Measurements from ENCODE around the gene GNPTAB. TPM values are rescaled to one million over a fixed set of nuclear protein-coding genes. Genes with fewer than 3 reads are reported as not detected.
A peak's percentile ranks its signal among the peaks of the same experiment; 100 is the strongest.

Gene GNPTAB
- total and polyA plus RNA-seq, 2 of the 13 experiments (the other 11 are each of a cell fraction or from before 2014, with no cell fraction given): 13.6 to 19.4 TPM

- no peak for TF ChIP-seq ZNF713 (CRISPR knock-in tag; IDR thresholded peaks at IDR 0.05)
- no peak for TF ChIP-seq ISL2 (CRISPR knock-in tag; IDR thresholded peaks at IDR 0.05)
- TF ChIP-seq RBAK (CRISPR knock-in tag; IDR thresholded peaks at IDR 0.05): 0 out of 2 replicates have a peak, but pooled peaks have one; percentile 44
- TF ChIP-seq, protein P1, sequence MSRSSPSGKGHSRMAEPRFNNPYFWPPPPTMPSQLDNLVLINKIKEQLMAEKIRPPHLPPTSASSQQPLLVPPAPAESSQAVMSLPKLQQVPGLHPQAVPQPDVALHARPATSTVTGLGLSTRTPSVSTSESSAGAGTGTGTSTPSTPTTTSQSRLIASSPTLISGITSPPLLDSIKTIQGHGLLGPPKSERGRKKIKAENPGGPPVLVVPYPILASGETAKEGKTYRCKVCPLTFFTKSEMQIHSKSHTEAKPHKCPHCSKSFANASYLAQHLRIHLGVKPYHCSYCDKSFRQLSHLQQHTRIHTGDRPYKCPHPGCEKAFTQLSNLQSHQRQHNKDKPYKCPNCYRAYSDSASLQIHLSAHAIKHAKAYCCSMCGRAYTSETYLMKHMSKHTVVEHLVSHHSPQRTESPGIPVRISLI (CRISPR knock-in tag; IDR thresholded peaks at IDR 0.05; ENCODE audit: borderline replicate concordance): peak; percentile 64; the same call in 1 of the 2 replicates
- no peak for TF ChIP-seq NFE2L1 (CRISPR knock-in tag; IDR thresholded peaks at IDR 0.05; ENCODE audit: borderline replicate concordance)
- TF ChIP-seq ZNF3 (CRISPR knock-in tag; IDR thresholded peaks at IDR 0.05): peak; percentile 96
- 0 out of 2 replicates have a peak, but pooled peaks have one; percentile 28 for TF ChIP-seq ARID3A (IDR thresholded peaks at IDR 0.05; ENCODE audit: low read depth, low read length)
- TF ChIP-seq GATAD2A (CRISPR knock-in tag; IDR thresholded peaks at IDR 0.05): peak; percentile 56
- no peak for TF ChIP-seq HNRNPH1 (optimal IDR thresholded peaks at IDR 0.05; ENCODE audit: low read depth, low read length)
- TF ChIP-seq ELF3 (CRISPR knock-in tag; IDR thresholded peaks at IDR 0.05): 0 out of 2 replicates have a peak, but pooled peaks have one; percentile 20
- TF ChIP-seq REPIN1 (CRISPR knock-in tag; IDR thresholded peaks at IDR 0.05; ENCODE audit: borderline replicate concordance, low read depth): no peak
- no peak for TF ChIP-seq SMAD1 (CRISPR knock-in tag; IDR thresholded peaks at IDR 0.05; ENCODE audit: borderline replicate concordance, low read depth)
- no peak for TF ChIP-seq ZNF33B (CRISPR knock-in tag; IDR thresholded peaks at IDR 0.05)
- TF ChIP-seq FOSL2 (CRISPR knock-in tag; IDR thresholded peaks at IDR 0.05): peak; percentile 21; the same call in 1 of the 2 replicates
- no peak for TF ChIP-seq ZBED4 (CRISPR knock-in tag; IDR thresholded peaks at IDR 0.05; ENCODE audit: borderline replicate concordance)
- TF ChIP-seq, protein P2, sequence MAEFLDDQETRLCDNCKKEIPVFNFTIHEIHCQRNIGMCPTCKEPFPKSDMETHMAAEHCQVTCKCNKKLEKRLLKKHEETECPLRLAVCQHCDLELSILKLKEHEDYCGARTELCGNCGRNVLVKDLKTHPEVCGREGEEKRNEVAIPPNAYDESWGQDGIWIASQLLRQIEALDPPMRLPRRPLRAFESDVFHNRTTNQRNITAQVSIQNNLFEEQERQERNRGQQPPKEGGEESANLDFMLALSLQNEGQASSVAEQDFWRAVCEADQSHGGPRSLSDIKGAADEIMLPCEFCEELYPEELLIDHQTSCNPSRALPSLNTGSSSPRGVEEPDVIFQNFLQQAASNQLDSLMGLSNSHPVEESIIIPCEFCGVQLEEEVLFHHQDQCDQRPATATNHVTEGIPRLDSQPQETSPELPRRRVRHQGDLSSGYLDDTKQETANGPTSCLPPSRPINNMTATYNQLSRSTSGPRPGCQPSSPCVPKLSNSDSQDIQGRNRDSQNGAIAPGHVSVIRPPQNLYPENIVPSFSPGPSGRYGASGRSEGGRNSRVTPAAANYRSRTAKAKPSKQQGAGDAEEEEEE (CRISPR knock-in tag; IDR thresholded peaks at IDR 0.05; ENCODE audit: borderline replicate concordance): no peak
- TF ChIP-seq AKNA (CRISPR knock-in tag; IDR thresholded peaks at IDR 0.05; ENCODE audit: borderline replicate concordance): no peak
Measured at GRCh38 chr12:101695706-101696105, 135.1 kb downstream of the GNPTAB start (continued).
